ENCODE data around the gene NUMBL. TPM values are rescaled to one million over a fixed set of nuclear protein-coding genes. Genes with fewer than 3 reads are reported as not detected.
"Not testable (repeated sequence)": the region's sequence is repeated elsewhere in the genome, so short reads cannot be mapped to it uniquely, and the experiment has no call there.

Gene NUMBL
- total RNA-seq, 1 experiment from 2014 or later, result 26.8 TPM

DNA sequence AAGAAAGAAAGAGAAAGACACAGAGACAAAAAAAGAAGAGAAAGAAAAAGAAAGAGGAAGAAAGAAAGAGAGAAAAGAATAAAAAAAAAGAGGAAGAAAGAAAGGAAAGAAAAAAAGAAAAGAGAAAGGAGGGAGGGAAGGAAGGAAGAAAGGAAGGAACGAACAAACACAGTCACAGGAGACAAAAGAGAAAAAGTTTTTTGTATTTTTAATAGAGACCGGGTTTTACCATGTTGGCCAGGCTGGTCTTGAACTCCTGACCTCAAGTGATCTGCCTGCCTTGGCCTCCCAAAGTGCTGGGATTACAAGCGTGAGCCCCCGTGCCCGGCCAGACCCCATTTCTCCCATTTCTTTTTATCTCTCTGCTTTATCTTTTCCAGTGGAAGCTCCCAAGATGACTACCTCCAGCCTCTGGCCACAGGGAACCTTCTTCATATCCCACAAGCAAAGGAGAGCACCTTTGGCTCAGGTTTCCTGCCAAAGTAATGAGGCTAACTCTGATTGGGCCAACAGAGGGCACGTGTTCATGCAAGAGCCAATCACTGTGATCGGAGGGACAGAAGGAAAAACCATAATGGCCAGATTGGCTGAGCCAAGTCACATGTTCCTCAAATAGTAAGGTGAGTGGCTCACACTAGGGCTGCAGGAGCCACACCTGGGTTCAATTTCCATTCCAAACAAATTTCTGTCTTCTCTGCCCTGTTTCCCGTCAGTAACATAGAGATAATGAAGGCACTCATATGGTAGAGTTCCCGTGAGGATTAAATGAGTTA lies 40.4 kb downstream of the NUMBL start:
- not testable (repeated sequence) for H3K36me3 ChIP-seq; DNase-seq; H3K4me3 ChIP-seq; H3K4me1 ChIP-seq; H3K27ac ChIP-seq; H3K27me3 ChIP-seq; H3K9me3 ChIP-seq (replicated peaks)

DNA sequence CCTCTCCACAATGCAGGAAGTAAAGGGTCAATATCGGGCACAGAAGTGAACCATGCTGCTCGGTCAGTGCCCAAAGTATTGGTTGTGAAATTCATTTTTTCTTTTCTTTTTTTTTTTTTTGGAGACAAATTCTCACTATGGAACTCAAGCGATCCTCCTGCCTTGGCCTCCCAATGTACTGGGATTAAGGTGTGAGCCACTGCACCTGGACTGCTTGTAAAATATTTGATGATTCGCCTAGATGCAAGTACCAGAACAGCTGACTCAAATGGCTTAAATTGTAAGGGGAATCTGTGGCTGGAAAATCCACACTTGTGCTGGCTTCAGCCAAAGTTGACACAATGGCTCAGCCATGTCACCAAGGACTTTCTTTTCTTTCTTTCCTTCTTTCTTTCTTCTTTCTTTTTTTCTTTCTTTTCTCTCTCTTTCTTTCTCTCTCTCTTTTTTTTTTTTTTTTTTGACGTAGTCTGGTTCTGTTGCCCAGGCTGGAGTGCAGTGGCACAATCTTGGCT lies 43.7 kb downstream of the NUMBL start:
- no peak for DNase-seq
- Histone ChIP-seq H3K36me3 (no peaks in the 10 kb centered on the region), H3K9me3 (replicated peaks) (no peaks in the 10 kb centered on the region), H3K4me1 (0 out of 2 replicates have a peak, but pooled peaks cover 7% of the 10 kb centered on the region), H3K4me3 (no peak overlapping the region), H3K27ac (no peak overlapping the region), H3K27me3 (no peaks in the 10 kb centered on the region)

DNA sequence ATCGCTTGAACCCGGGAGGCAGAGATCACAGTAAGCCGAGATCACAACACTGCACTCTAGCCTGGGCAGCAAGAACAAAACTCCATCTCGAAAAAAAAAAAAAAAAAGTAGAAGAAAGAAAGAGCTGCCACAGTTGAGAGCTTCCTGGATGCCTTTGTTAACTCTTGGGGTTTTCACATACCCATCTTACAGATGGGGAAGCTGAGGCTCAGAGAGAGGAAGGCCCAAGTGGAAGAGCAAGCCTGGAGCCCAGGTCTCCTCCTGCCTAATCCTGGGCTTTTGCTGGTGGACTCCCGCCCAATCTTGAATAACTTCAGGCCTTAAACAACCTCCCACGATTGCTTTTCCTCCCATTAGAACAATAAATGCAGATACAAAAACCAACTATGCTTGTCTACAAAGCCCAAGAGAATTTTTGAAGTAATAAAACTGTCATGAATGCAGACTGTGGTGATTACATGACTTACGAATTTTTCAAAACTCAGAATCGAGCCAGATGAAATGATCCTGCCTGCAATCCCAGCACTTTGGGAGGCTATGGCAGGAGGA lies 47.6 kb downstream of the NUMBL start:
- H3K4me3 ChIP-seq, result no peak overlapping the region
- H3K4me1 ChIP-seq, result 0 out of 2 replicates have a peak, but pooled peaks cover 16% of the 10 kb centered on the region
- H3K27ac ChIP-seq, result no peak overlapping the region
- H3K9me3 ChIP-seq (replicated peaks), result no peaks in the 10 kb centered on the region
- H3K36me3 ChIP-seq, result no peaks in the 10 kb centered on the region
- DNase-seq, result no peak
- H3K27me3 ChIP-seq, result no peaks in the 10 kb centered on the region

DNA sequence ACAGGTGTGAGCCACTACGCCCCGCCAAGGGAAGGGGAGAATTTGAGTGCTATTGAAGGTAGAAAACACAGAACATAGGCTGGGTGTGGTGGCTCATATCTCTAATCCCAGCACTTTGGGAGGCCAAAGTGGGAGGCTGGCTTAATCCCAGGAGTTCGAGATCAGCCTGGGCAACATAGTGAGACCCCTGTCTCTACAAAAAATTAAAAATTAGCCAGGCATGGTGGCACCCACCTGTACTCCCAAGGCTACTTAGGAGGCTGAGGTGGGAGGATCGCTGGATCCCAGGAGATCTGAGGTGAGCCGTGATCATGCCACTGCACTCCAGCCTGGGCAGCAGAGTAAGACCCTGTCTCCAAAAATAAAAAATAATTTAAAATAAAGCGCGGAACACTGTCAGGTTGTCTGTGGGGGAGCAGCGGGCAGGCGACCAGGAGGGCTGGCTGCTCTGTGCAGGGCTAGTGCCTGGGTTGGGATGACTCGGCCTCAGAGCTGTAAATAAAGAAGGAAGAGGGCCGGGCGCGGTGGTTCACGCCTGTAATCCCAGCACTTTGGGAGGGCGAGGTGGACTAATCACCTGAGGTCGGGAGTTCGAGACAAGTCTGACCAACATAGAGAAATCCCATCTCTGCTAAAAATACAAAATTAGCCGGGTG lies 48.3 kb downstream of the NUMBL start:
- Histone ChIP-seq H3K27ac (no peak overlapping the region), H3K9me3 (replicated peaks) (no peaks in the 10 kb centered on the region), H3K4me3 (no peak overlapping the region), H3K36me3 (no peaks in the 10 kb centered on the region), H3K27me3 (no peaks in the 10 kb centered on the region), H3K4me1 (0 out of 2 replicates have a peak, but pooled peaks cover 16% of the 10 kb centered on the region)
- no peak for DNase-seq

DNA sequence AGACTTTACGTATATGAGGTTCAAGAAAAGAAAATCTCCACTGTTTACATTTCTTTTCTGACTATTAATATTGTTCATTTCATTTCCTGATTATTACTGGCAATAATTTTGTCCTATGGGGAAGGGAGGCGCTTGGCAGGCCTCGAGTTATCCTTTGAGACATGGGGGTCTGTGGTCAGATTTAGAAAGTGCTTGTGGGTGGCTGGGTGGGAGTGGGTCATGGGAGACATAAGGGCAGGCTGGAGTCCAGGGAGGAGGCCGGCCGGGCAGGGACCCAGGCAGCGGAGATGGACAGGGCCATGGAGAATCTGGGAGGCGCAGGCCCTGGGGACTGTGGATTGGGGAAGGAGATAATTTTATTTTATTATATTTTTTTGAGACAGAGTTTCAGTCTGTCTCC lies 49.2 kb downstream of the NUMBL start:
- no peak overlapping the region for H3K27ac ChIP-seq
- no peaks in the 10 kb centered on the region for H3K9me3 ChIP-seq (replicated peaks)
- H3K36me3 ChIP-seq, result no peaks in the 10 kb centered on the region

DNA sequence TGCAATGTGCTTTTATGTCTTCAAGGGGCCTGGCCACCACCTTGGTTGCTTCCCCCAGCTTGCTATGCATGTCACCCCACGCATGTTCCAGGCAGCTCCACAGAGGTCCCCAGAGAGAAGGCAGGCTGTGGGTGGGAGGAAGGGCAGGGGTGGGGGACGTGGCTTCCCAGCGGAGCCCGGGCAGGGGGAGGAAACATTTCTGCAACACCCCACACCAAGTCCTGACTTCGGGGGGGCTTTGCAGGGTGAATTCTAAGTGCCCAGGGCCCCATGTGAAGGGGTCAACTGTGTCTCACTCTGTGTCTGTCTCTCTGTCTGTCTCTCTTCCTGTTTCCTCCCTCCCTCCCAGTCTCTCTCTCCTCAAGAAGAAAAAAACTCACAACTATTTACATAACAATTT lies 49.7 kb downstream of the NUMBL start:
- H3K4me3 ChIP-seq, result no peak overlapping the region
- H3K27ac ChIP-seq, result no peak overlapping the region
- no peaks in the 10 kb centered on the region for H3K9me3 ChIP-seq (replicated peaks)
- H3K36me3 ChIP-seq, result no peaks in the 10 kb centered on the region
- peaks cover 2% of the 10 kb centered on the region; the same call in 1 of the 2 replicates for H3K27me3 ChIP-seq
- no peak for DNase-seq
- 0 out of 2 replicates have a peak, but pooled peaks cover 9% of the 10 kb centered on the region for H3K4me1 ChIP-seq

More for the DNA sequence above, 49.2 kb downstream of the NUMBL start:
- no peaks in the 10 kb centered on the region; the same call in 1 of the 2 replicates for H3K27me3 ChIP-seq
- no peak for DNase-seq
- no peak overlapping the region for H3K4me3 ChIP-seq
- H3K4me1 ChIP-seq, result 0 out of 2 replicates have a peak, but pooled peaks cover 12% of the 10 kb centered on the region

DNA sequence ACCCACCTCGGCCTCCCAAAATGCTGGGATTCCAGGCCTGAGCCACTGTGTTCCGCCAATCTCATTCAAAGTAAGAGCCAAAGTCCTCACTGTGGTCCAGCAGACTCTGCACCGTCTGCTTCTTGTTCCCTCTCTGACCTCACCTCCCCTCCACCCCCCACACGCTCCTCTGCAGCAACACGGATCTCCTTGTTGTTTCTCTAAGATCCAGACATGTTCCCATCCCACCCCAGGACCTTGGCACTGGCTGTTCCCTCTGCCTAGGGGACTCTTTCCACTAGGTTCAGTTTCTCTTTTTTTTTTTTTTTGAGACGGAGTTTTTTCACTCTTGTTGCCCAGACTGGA lies 50.8 kb downstream of the NUMBL start:
- Histone ChIP-seq H3K27ac (no peak overlapping the region), H3K4me3 (no peak overlapping the region), H3K9me3 (replicated peaks) (no peaks in the 10 kb centered on the region), H3K36me3 (no peaks in the 10 kb centered on the region), H3K27me3 (peaks cover 2% of the 10 kb centered on the region; the same call in 1 of the 2 replicates), H3K4me1 (0 out of 2 replicates have a peak, but pooled peaks cover 9% of the 10 kb centered on the region)
- DNase-seq, result no peak

DNA sequence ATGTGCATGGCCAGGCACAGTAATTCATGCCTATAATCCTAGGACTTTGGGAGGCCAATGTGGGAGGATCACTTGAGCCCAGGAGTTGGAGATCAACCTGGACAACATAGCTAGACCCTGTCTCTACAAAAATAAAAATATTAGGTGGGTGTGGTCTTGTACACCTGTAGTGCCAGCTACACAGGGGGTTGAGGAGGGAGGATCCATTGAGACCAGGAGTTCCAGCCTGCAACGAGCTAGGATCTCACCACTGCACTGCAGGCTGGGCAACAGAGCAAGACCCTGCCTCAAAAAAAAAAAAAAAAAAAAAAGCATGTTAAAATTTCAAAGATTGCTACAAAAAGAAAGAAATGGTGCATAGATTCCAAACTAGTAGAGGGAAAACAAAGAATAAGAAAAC lies 52.1 kb downstream of the NUMBL start:
- 0 out of 2 replicates have a peak, but pooled peaks cover 9% of the 10 kb centered on the region for H3K4me1 ChIP-seq
- H3K36me3 ChIP-seq, result no peaks in the 10 kb centered on the region

DNA sequence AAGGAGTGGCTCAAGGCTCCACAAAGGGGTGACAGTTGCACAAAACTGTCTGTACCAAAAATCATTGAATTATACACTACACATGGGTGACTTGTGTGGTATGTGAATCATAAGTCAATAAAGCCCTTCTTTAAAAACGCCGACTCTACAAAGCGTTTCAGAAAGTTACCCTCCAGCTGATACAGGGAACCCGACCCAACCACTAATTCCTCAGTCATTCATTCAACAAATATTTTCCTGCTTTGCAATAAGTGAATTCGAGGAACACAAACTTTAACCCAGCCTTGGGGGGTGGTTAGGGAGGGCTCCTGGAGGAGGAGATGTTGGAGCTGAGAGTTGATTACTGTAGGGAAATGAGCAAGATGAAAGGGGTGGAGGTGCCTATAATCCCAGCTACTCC lies 57.2 kb downstream of the NUMBL start:
- Histone ChIP-seq H3K27ac (no peak overlapping the region), H3K4me3 (no peak overlapping the region), H3K36me3 (no peaks in the 10 kb centered on the region), H3K4me1 (no peaks in the 10 kb centered on the region), H3K27me3 (peaks cover 21% of the 10 kb centered on the region), H3K9me3 (replicated peaks) (no peaks in the 10 kb centered on the region)
- DNase-seq, result no peak

More for the DNA sequence above, 52.1 kb downstream of the NUMBL start:
- no peak overlapping the region for H3K27ac ChIP-seq
- no peak overlapping the region for H3K4me3 ChIP-seq
- no peaks in the 10 kb centered on the region for H3K9me3 ChIP-seq (replicated peaks)
- DNase-seq, result no peak
- peaks cover 13% of the 10 kb centered on the region for H3K27me3 ChIP-seq

DNA sequence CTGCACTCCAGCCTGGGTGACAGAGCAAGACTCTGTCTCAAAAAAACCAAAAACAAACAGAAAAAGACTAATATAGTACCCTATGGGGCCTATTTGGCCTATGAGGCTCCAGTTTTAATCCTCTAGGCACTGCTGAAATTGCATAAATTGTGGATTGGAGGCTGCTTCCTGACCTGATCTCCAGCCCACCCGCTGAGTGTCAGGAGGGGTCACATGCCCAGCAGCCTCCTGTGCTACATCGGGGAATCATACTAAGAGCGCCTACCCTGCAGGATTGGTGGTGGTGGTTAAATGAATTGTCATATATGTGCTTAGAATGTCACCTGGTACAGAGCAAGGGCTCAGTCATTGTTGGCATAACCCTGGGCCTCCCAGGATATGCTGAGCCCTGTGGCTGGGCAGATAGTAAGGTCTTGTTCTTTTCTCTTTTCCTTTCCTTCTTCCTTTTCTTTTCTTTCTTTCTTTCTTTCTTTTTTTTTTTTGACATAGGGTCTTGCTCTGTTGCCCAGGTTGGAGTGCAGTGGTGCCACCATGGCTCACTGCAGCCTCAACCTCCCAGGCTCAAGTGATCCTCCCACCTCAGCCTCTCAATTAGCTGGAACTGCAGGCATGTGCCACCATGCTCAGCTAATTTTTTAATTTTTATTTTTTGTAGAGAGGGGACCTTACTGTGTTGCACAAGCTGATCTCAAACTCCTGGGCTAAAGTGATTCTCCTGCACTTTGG lies 58.0 kb downstream of the NUMBL start:
- Histone ChIP-seq H3K4me1 (no peaks in the 10 kb centered on the region), H3K4me3 (no peak overlapping the region), H3K27ac (no peak overlapping the region), H3K9me3 (replicated peaks) (no peaks in the 10 kb centered on the region), H3K27me3 (peaks cover 21% of the 10 kb centered on the region), H3K36me3 (no peaks in the 10 kb centered on the region)
- DNase-seq, result no peak

DNA sequence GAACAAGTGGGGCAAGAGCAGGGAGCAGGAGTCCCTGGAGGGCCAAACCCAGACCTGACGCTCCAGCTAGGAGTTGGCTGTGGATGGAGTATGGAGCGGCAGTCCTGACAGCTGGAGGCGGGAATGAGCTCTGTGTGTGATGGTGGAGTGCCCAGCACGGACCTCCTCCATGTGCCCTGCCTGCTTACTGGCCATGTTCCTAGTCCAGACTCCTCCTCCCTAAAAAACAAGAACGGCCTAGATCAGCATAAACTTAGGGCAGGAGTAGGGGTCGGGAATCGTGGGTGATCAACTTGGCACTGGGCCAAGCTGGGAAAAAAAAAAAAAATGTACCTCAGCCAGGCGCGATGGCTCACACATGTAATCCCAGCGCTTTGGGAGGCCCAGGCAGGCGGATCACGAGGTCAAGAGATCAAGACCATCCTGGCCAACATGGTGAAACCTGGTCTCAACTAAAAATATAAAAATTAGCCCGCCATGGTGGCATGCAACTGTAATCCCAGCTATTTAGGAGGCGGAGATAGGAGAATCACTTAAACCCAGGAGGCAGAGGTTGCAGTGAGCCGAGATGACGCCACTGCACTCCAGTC lies 59.8 kb downstream of the NUMBL start:
- Histone ChIP-seq H3K36me3 (no peaks in the 10 kb centered on the region), H3K27me3 (peaks cover 18% of the 10 kb centered on the region), H3K4me1 (no peaks in the 10 kb centered on the region), H3K9me3 (replicated peaks) (no peaks in the 10 kb centered on the region), H3K4me3 (no peak overlapping the region), H3K27ac (no peak overlapping the region)
- DNase-seq, result no peak

DNA sequence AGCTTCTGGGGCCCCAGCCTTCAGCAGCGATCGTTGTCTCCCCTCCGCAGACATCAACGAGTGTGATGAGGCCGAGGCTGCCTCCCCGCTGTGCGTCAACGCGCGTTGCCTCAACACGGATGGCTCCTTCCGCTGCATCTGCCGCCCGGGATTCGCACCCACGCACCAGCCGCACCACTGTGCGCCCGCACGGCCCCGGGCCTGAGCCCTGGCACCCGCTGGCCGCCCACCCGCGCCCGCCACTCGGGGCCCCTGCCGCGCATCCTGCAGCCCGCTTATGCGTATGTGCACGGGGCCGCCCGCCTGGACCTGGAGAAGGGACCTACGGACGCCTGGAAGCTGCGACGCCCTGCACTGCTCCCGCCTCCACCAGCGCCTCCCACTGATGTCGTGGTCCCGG lies 61.1 kb downstream of the NUMBL start:
- Histone ChIP-seq H3K27me3 (peaks cover 18% of the 10 kb centered on the region), H3K4me3 (no peak overlapping the region), H3K36me3 (no peaks in the 10 kb centered on the region), H3K4me1 (no peaks in the 10 kb centered on the region), H3K27ac (no peak overlapping the region), H3K9me3 (replicated peaks) (no peaks in the 10 kb centered on the region)
- no peak for DNase-seq

DNA sequence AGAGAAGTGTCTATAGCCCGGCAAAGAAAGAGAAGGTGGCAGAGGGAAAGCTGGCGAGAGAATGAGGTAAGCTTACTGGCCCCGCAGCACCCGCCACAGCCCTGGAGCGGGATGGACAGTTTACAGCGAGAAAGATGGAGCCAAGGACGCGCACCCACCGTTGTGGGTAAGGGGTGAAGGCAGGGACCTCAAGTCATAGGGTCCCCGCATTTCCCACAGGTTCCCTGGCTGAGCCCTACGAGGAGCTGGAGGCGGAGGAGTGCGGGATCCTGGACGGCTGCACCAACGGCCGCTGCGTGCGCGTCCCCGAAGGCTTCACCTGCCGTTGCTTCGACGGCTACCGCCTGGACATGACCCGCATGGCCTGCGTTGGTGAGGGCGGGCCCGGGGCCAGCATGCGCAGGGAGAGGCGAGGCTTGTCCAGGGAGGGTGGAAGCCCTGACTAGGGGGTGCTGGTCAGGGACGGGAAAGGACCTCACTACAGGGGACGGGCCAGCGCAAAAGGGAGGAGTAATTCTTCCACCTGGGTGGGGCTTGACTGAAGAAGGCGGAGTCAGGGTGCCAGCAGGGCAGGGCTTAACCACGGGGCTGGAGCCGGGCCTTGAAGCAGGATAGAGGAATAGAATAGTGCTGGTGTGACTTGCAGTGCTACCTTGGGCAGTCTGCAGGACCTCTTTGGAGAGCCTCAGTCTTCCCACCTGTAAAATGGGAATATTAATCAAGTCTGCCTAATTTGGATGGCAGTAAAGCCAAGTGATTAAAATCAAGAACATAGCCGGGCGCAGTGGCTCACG lies 62.8 kb downstream of the NUMBL start:
- DNase-seq, result no peak
- Histone ChIP-seq H3K4me1 (no peaks in the 10 kb centered on the region), H3K36me3 (no peaks in the 10 kb centered on the region), H3K27ac (no peak overlapping the region), H3K9me3 (replicated peaks) (no peaks in the 10 kb centered on the region), H3K4me3 (no peak overlapping the region), H3K27me3 (0 out of 2 replicates have a peak, but pooled peaks cover 3% of the 10 kb centered on the region)

DNA sequence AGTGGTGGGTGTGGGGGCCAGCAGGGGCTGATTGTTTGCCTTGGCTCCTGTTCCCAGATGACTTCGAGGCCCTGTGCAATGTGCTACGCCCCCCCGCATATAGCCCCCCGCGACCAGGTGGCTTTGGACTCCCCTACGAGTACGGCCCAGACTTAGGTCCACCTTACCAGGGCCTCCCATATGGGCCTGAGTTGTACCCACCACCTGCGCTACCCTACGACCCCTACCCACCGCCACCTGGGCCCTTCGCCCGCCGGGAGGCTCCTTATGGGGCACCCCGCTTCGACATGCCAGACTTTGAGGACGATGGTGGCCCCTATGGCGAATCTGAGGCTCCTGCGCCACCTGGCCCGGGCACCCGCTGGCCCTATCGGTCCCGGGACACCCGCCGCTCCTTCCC lies 63.5 kb downstream of the NUMBL start:
- no peaks in the 10 kb centered on the region for H3K4me1 ChIP-seq
- no peaks in the 10 kb centered on the region for H3K9me3 ChIP-seq (replicated peaks)
- no peak overlapping the region for H3K27ac ChIP-seq
- H3K36me3 ChIP-seq, result no peaks in the 10 kb centered on the region
- no peak overlapping the region for H3K4me3 ChIP-seq
- no peak for DNase-seq
- 0 out of 2 replicates have a peak, but pooled peaks cover 3% of the 10 kb centered on the region for H3K27me3 ChIP-seq

All from SJCRH30 (cell line).